ENCODE data around the gene PARN.
"Not testable (repeated sequence)": the region's sequence is repeated elsewhere in the genome, so short reads cannot be mapped to it uniquely, and the experiment has no call there.

GRCh38 chr16:14580926-14581325, 49.1 kb downstream of the PARN start:
- not testable (repeated sequence) for TF ChIP-seq POLR2A (IDR thresholded peaks at IDR 0.05; ENCODE audit: low read depth, low read length); POLR2AphosphoS5 (IDR thresholded peaks at IDR 0.05; ENCODE audit: low read depth, low read length); TAF1 (IDR thresholded peaks at IDR 0.05; ENCODE audit: borderline replicate concordance, low read depth, low read length)
